Measurements from ENCODE around the gene TMEM175.

DNA sequence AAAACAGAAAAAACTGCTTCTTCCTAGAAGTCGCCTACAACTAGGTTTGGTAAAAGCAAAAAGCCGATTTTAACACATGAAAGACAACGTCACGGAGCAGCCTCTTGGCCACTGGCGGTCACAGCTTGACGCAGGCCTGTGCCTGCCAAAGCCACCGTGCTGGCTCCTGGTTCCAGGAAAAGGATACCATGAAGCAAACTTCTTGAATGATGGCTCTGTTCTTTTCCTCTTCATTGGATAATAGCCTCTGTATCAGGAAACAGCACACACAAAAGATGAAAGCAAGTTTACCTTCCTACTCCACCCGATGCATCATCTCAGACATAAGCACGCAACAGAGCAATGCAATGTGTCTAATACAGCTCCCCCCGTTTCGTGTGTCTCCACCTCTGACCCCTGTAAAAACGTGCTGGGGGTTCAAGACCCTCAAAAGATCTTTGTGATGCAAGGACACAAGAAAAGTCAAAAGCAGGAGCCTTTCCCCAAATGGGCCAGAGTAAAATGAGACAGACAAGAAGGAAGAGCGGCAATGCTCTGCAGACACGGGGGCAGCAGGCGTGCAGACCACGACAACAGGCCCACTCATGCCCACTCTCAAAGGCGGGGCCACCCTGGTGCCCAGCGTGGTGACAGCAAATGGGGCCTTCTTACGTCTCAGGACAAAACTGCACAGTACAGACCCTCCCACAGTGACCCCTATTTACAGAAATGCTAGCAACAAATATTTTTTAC is 19.5 kb upstream of the TMEM175 start:
- TF ChIP-seq CTCF (IDR thresholded peaks at IDR 0.05; ENCODE audit: insufficient read depth, low read length) (no peak), POLR2AphosphoS5 (IDR thresholded peaks at IDR 0.05; ENCODE audit: low read depth) (no peak)
- TF ChIP-seq, protein P1, sequence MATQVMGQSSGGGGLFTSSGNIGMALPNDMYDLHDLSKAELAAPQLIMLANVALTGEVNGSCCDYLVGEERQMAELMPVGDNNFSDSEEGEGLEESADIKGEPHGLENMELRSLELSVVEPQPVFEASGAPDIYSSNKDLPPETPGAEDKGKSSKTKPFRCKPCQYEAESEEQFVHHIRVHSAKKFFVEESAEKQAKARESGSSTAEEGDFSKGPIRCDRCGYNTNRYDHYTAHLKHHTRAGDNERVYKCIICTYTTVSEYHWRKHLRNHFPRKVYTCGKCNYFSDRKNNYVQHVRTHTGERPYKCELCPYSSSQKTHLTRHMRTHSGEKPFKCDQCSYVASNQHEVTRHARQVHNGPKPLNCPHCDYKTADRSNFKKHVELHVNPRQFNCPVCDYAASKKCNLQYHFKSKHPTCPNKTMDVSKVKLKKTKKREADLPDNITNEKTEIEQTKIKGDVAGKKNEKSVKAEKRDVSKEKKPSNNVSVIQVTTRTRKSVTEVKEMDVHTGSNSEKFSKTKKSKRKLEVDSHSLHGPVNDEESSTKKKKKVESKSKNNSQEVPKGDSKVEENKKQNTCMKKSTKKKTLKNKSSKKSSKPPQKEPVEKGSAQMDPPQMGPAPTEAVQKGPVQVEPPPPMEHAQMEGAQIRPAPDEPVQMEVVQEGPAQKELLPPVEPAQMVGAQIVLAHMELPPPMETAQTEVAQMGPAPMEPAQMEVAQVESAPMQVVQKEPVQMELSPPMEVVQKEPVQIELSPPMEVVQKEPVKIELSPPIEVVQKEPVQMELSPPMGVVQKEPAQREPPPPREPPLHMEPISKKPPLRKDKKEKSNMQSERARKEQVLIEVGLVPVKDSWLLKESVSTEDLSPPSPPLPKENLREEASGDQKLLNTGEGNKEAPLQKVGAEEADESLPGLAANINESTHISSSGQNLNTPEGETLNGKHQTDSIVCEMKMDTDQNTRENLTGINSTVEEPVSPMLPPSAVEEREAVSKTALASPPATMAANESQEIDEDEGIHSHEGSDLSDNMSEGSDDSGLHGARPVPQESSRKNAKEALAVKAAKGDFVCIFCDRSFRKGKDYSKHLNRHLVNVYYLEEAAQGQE (IDR thresholded peaks at IDR 0.05; ENCODE audit: insufficient replicate concordance, low read depth): no peak

Data from HL-60 (cell line).